Cardiac fibroblast (primary cell): ENCODE data around the gene SDK1.
A peak's percentile ranks its signal among the peaks of the same experiment; 100 is the strongest.

Source experiments
- DNase-seq, 2 donors: peaks; one replicate each; pipeline versions ENCODE4 v3.0.0 to v3.0.0-alpha.2; 2010; ENCODE audit warnings: low read depth in 2 of 2
- H3K4me3 ChIP-seq, 2 donors: replicated peaks in 1 of 2; 1 replicate in 1 of 2; 2 replicates in 1 of 2; pipeline ENCODE4 v1.5.1; 2011; ENCODE audit warnings: low read depth in 2 of 2, low read length in 2 of 2, mild to moderate bottlenecking in 2 of 2, moderate library complexity in 1 of 2
- CTCF ChIP-seq: IDR thresholded peaks from one replicate; pipeline ENCODE4 v1.5.1; 2011; ENCODE audit warnings: low read depth, mild to moderate bottlenecking, low read length, inconsistent platforms

The SDK1 gene

GRCh38 chr7:3439333-3440030 is 138.4 kb downstream of the SDK1 start:
- TF ChIP-seq CTCF = no peak
- DNase-seq = peak; percentile 89 to 98
- peak overlapping the region in 1 of 2 donors; percentile 4 for H3K4me3 ChIP-seq

GRCh38 chr7:3440509-3440908 is 139.5 kb downstream of the SDK1 start:
- no peak for TF ChIP-seq CTCF
- DNase-seq = no peak
- no peak overlapping the region for H3K4me3 ChIP-seq

- DNase-seq = no peak
- TF ChIP-seq CTCF = no peak
- H3K4me3 ChIP-seq = no peak overlapping the region
Observed at GRCh38 chr7:3443716-3444115, 142.7 kb downstream of the SDK1 start.

GRCh38 chr7:3446786-3447185 is 145.7 kb downstream of the SDK1 start:
- no peak for TF ChIP-seq CTCF
- peak in 1 of 2 donors; percentile 58 for DNase-seq
- H3K4me3 ChIP-seq = no peak overlapping the region

GRCh38 chr7:3451701-3452100 is 150.6 kb downstream of the SDK1 start:
- TF ChIP-seq CTCF = no peak
- DNase-seq = no peak
- no peak overlapping the region for H3K4me3 ChIP-seq

- no peak for DNase-seq
- no peak overlapping the region for H3K4me3 ChIP-seq
- TF ChIP-seq CTCF = no peak
Observed at GRCh38 chr7:3453398-3453797, 152.3 kb downstream of the SDK1 start.
